Chondrocyte (in vitro differentiated cells): ENCODE measurements around the gene MYL5. TPM values are rescaled to one million over a fixed set of nuclear protein-coding genes. Genes with fewer than 3 reads are reported as not detected.

ENCODE experiments used
- DNase-seq: peaks from one replicate; pipeline ENCODE4 v3.0.0; 2021; ENCODE audit warnings: mixed read lengths, low spot score
- H3K27ac Mint-ChIP-seq: one replicate; pipeline ENCODE4 v1.8.0; 2021; ENCODE audit warnings: mild to moderate bottlenecking, moderate library complexity, mixed read lengths; ENCODE audit not compliant: unreplicated experiment
- H3K27me3 Mint-ChIP-seq: 2 replicates; pipeline ENCODE4 v1.8.0; 2021; ENCODE audit warnings: low read depth, mixed read lengths
- H3K36me3 Mint-ChIP-seq: 2 replicates; pipeline ENCODE4 v1.8.0; 2021; ENCODE audit warnings: low read depth, mixed read lengths
- H3K4me1 Mint-ChIP-seq: 2 replicates; pipeline ENCODE4 v1.8.0; 2021; ENCODE audit warnings: low read depth, mild to moderate bottlenecking, mixed read lengths
- H3K4me3 Mint-ChIP-seq: one replicate; pipeline ENCODE4 v1.8.0; 2021; ENCODE audit warnings: mild to moderate bottlenecking, moderate library complexity, mixed read lengths; ENCODE audit not compliant: unreplicated experiment
- H3K9me3 Mint-ChIP-seq: 2 replicates; pipeline ENCODE4 v1.8.0; 2021; ENCODE audit warnings: low read depth, mixed read lengths
- CTCF ChIP-seq: fragments of 200-600 bp; sonication (generic); IDR thresholded peaks from 2 replicates; pipeline ENCODE4 v1.5.0; 2021; ENCODE audit warnings: antibody characterized with exemption, mild to moderate bottlenecking, moderate library complexity
- total RNA-seq: library from RNA; stranded (reverse); gene quantifications from 3 replicates; pipeline ENCODE4 v1.2.1, GENCODE V29; 2021

The MYL5 gene
- total RNA-seq, 1 donor from 2014 or later, result 22.8 TPM

DNA sequence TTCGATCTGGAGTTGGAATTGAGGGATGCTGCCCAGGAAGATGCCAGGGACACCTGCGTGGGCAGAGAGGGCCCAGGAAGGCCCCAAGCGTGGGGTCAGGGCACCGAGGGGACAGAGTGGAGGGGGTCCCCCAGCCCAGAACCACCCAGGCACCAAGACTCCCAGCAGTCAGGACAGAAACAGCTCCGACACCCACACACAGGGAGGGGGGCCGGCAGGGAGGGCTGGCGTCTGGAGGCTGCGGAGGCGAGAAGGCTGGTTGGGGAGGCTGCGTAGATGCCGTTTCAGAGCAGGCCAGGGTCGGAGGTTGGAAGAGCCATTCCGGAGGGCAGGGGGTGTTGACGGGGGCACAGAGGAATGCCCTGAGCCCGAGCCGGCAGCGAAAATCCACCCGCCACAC lies 23.9 kb upstream of the MYL5 start:
- DNase-seq, result peak; percentile 67
- peaks cover 2% of the 10 kb centered on the region for H3K9me3 Mint-ChIP-seq
- no peak for TF ChIP-seq CTCF
- H3K4me1 Mint-ChIP-seq, result no peaks in the 10 kb centered on the region
- H3K27me3 Mint-ChIP-seq, result peaks cover 7% of the 10 kb centered on the region
- H3K36me3 Mint-ChIP-seq, result no peaks in the 10 kb centered on the region
- H3K4me3 Mint-ChIP-seq, result no peak overlapping the region
- H3K27ac Mint-ChIP-seq, result no peak overlapping the region

GRCh38 chr4:650951-651883 lies 23.1 kb upstream of the MYL5 start:
- Mint-ChIP-seq H3K27ac (no peak overlapping the region), H3K27me3 (peaks cover 6% of the 10 kb centered on the region), H3K36me3 (no peaks in the 10 kb centered on the region), H3K4me3 (no peak overlapping the region), H3K4me1 (no peaks in the 10 kb centered on the region), H3K9me3 (no peaks in the 10 kb centered on the region)
- peak; percentile 82 for DNase-seq
- no peak for TF ChIP-seq CTCF

GRCh38 chr4:651884-652642 lies 22.3 kb upstream of the MYL5 start:
- H3K27ac Mint-ChIP-seq, result no peak overlapping the region
- no peak for TF ChIP-seq CTCF
- peaks cover 2% of the 10 kb centered on the region for H3K27me3 Mint-ChIP-seq
- H3K9me3 Mint-ChIP-seq, result no peaks in the 10 kb centered on the region
- H3K4me1 Mint-ChIP-seq, result no peaks in the 10 kb centered on the region
- no peak overlapping the region for H3K4me3 Mint-ChIP-seq
- peak; percentile 68 for DNase-seq
- no peaks in the 10 kb centered on the region for H3K36me3 Mint-ChIP-seq

- H3K9me3 Mint-ChIP-seq, result no peaks in the 10 kb centered on the region
- H3K4me3 Mint-ChIP-seq, result no peak overlapping the region
- H3K36me3 Mint-ChIP-seq, result no peaks in the 10 kb centered on the region
- H3K4me1 Mint-ChIP-seq, result no peaks in the 10 kb centered on the region
- no peak overlapping the region for H3K27ac Mint-ChIP-seq
- peaks cover 2% of the 10 kb centered on the region for H3K27me3 Mint-ChIP-seq
- TF ChIP-seq CTCF, result no peak
- DNase-seq, result peak; percentile 87
Observed at GRCh38 chr4:653080-653821, 21.1 kb upstream of the MYL5 start.
